HG02943 (cell line): ENCODE measurements around the gene STEAP3.

Experiments
- ATAC-seq: cut with Tn5 transposase; IDR thresholded peaks from one replicate; pipeline ENCODE4 v1.9.1; 2021; ENCODE audit warnings: mild to moderate bottlenecking, low read depth, moderate library complexity; ENCODE audit not compliant: unreplicated experiment

Gene STEAP3

DNA sequence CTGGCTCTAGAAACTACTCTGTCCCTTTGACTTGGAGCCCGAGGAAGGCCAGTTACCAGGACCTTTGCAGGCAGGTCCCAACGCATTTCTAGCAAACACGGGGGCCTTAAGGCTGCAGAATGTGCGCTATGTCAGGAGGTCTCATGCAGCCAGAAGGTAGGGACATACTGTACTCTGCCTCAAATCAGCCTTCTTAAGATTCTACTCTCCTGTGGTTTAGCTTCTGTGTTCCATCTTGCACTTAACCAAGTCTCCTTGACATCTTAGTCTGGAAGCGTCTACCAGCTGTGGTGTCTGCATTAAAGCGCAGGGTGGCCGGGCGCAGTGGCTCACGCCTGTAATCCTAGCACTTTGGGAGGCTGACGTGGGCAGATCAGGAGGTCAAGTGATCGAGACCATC, 65.5 kb downstream of the STEAP3 start:
- ATAC-seq: no peak

DNA sequence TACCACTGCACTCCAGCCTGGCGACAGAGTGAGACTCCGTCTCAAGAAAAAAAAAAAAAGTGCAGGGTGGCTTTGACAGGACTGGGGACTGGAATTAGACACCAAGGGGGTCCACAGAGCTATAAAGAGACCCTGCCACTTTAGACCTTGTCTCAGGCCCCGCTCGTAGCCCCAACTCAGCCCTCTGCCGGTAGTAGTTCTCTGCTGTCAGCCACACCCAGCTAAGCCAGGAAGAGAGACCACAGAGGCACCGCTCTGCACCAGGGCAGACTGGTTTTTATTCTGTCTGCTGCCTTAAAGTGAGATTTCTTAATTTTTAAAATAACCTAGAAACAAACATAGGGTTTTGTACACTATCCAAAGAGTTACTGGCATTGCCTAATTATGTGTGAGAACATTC, 66.0 kb downstream of the STEAP3 start:
- no peak for ATAC-seq

DNA sequence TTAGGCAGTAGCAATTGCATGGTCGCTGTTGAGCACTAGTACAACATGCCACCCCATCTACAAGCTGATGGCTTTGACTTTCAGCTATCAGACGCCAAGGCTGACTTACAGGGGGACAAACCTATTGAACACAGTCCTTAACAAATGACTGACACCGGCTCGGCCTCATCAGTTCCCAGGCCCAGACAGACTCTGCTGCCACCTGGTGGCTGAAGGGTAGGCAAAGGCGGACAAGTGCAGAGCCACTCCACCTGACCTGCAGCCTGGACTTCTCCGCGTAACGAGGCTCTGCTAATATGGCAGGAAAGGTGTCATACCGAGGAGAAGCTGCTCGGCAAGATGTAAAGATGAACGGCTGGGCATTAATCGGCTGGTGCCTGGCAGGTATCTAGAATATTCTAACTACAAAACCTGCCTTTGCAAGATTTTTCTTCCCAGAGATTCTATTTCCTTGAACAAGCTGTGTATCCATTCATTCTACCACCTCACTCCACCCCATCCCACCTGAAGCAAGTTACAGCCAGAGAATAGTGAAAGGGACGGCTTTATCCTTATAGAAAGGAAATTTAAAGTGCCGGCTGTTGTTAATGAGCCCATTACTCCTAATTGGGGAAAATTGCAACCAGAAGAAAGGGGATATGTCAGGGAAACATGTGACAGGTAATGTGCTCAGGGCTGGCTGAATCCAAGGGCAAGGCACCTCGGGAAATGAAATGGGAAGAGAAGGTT, 67.4 kb downstream of the STEAP3 start:
- ATAC-seq: no peak

DNA sequence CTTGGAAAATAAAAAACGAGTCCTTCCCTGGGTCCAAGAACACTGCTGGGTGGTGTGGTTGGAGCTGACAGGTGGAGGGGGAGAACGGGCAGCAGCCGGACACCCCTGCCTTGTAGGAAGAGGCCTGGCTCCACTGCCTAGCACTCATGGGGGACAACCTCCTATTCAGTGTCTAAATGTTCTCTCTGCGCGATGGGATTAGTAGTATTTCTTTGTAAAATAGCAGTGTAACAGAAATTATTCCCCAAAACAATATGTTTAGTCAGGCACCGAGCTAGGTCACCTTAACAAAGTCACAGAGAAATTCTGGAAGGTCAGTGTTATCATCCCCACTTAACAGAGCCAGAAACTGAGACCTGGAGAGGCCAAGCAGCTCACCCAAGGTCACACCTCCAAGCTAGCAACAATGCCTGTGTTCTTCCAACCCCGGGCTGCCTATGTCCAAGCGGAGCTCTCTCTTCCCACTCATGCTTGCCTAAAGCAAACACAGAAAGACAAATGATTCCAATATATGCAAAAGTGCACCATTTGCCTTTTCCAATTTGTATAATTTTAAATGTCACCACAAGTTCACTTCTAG, 68.0 kb downstream of the STEAP3 start:
- ATAC-seq: no peak

DNA sequence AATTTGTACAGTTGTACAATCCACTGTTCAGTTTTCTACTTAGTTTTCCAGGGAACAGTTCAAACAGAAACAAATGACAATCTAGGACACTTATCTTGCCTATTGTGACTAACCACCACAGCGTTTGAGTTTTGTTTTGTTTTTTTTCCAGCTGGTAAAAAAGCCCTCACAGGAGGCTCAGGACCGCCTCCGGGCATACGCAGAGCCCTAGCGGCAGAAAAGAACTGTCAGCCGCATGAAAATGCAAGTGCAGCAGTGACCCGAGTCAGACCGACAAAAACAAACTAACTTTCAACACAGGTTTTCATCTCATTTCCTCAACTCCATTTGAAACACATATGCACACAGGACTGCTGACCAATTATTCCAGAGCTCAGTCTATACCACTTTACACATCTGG, 68.6 kb downstream of the STEAP3 start:
- no peak for ATAC-seq

DNA sequence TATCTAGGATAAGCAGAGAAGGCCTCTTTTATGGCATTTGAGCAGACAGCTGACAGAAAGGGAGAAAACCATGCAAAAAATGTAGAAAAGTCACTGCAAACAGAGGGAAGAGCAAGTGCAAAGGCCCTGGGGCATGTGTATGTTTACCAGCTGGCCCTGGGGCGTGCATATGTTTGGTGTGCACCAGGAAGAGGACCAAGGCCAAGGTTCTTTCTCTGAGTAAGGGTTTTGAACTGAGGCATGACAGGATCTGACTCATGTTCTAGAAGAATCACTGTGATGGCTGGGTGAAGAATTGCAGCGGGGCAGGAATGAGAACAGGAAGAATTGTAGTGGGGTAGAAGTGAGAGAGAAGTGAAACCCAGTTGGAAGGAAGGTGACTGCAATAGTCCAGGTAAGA, 69.6 kb downstream of the STEAP3 start:
- ATAC-seq: no peak

DNA sequence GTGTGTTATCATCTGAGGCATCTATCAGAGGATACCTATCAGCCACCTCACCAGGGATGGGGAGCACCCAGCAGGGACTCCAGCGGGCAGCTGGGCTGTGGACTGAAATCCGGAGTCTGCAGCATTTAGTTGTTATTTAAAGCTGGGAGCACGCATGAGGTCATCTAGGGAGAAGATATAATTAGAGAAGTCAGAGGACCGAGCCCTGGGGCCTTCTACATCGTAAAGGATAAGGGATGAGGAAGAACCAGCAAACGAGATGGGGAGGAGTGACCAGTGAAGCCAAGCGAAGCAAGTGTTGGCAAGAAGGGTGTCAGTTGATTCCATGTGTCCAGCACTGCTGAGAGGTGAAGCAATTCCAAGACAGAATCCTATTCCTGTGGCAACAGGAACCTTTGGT, 70.3 kb downstream of the STEAP3 start:
- no peak for ATAC-seq

DNA sequence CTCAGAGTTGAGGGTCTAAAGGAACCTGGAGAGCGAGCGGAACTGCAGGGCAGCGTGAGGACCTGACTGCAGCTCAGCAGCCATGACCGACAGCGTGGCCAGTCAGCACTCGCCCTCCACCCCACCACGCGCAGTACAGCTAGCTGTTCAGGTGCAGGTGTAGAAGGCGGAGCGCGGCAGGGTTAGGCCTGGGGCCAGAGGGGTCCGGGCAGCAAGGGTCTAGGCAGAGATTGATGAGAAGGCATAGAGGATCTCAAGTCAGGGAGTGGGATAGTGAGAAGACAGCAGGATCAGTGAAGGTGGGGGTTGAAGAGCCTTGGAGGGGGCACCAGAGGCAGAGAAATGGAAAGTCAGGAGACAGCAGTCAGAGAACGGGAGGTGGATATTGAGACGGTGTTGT, 71.0 kb downstream of the STEAP3 start:
- no peak for ATAC-seq

DNA sequence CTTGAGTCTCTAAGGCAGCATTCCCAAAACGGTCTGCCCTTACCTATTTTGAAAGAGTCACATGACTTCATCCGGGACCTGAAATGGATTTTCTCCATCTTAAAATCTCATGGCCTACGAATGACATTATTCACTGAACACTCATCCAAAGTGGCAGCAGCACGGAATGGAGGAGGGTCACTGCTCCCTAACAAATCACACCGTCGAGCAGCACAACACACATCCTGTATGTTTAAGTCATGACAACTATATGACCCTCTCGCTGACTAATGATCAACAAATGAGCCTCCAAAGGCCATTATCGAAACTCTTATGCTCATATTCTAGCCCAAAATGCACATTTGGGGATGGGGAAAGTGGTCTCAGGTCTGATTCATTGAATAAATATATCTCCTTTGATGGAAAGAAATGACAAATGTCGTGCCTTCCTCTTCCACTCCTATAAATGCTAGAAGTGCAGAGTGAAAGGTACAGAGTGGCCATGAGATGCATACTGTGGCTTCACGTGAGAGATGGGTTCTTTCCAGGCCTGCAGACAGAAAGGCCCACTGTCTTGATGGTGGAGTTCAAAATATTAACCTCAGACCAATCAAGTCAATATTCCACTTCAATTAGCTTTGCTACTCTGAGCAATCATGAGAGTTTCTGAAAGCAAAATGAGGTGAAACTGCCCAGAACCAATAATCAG, 72.2 kb downstream of the STEAP3 start:
- ATAC-seq: no peak

DNA sequence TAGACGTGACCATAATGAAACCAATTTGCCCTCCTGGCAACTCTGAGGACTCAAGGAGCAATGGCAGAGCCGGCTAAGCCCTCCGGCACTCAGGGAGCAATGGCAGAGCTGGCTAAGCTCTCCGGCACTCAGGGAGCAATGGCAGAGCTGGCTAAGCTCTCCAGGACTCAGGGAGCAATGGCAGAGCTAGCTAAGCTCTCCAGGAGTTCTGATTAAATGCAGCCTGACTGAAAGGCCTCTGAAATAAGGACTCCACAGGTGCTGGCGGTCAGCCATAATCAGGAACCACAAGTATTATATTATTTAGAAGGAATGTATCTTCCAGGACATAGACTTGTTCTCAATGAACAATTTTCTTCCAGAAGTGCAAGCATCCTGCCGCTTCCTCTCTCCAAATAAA, 77.8 kb downstream of the STEAP3 start:
- ATAC-seq: no peak

DNA sequence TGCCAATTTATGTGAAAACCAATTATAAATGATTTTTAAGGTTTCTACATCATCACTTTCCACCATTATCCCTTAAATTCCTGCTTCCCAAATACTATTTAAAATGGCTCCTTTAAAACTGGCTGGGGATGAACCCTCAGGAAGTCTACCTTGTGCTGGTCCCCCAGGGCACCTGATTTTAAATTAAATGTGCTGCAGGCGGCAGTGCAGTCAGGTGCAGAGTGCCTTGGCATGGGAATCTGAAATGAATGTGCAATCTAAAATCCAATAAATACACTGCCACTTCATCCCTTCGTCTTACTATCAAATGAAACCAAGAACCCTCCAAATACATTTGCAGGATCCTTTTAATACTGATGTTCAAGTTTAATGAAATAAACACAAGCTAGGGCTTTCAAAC, 81.2 kb downstream of the STEAP3 start:
- no peak for ATAC-seq

DNA sequence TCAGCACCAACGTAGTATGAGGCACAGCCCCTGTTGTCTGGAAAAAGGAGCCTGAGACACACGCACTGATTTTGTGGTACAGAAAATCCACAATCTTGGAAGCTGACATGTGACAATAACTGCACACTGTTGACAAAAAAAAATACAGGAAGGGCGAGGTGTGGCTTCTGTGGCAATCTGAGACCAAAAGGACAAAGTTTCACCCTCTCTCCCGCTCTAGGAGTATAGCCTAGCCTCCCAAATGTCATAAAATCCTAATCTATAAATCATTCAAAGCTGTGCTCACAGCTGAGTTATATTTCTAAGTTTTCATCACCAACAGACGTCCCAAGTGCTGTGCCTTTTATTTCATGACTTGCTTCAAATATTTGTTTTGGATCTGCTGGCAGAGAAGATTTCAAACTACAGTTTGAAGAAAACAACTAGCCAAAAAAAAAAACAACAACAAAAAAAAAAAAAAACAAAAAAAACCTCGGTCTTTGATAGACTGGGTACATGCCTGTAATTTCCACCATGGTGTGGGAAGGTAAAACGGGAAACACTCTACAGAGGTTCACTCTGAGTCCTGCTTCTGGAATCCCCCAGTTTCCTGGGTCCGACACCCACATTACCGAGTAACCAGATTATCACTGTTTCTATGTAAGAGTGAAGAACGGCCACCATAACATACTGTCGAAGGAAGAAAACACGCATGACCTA, 82.0 kb downstream of the STEAP3 start:
- ATAC-seq: no peak

DNA sequence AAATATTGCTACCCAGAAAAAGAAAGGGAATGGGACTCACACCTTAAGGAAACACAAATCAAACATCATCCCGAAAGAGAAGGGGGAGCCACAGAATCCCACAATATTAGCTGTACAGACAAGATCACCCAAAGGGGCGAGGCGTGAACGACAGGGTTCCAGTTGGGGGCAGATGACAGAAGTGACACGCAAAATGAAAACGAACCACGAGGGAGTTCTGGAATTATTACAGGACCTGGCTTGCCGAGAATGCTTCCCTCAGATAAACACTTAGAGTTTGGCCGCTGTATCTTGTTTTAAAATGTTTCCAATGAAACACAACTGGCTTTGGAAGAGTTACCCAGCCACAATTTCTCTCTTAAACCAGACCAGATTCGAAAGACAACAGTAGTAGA, 82.6 kb downstream of the STEAP3 start:
- no peak for ATAC-seq

DNA sequence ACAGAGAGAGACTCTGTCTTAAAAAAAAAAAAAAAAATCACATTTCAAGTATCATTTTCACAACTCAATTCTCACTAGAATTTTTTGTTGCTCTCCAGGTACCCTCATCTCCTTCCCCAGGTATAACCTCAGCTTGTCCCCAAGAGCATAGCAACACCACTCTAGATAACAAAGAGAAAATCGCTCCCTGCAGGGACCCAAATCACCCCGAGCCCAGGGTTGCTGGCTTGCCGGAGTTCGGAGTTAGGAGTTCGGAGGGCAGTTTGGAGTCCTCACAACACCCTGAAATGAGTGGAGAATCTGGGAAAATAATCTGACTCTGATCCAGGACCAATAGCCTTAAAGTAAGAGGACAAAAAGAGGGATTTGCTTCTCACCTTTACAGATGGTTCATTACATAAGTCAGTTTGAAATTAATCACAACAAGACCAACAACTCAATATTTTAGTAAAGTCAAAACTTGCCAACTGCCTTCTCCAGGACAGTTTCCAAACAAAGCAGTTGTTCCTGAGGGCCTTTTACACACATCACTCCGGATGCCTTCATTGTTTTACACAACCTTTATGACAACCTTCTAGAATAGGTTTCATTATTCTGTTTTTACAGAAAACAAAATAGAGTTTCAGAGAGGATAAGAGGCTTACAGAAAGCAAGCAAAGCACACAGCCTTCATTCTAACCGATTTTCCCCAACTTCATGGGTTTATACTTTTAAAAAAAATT, 83.9 kb downstream of the STEAP3 start:
- ATAC-seq: no peak

DNA sequence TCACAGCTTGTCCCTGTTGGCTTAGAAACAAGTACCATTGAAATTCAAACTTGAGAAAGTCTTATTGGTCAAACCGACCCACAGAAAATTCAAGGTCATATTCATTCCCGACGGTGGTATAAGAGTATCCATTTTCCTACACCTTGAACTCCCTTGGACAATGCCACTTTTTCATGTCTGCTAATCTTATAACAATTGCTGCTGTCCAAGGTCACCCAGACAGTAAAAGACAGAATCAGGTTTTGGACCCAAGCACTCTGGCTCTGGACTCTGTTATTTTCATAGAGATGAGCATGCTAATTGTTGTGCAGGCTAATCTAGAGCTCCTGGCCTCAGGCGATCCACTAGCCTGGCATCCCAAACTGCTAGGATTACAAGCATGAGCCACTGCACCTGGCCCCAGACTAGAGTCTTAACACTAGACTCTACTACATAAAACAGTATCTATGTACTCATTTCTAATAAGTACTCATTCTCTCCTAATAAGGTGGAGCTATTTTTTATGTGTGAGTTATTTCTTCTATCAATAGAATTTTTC, 85.2 kb downstream of the STEAP3 start:
- no peak for ATAC-seq

DNA sequence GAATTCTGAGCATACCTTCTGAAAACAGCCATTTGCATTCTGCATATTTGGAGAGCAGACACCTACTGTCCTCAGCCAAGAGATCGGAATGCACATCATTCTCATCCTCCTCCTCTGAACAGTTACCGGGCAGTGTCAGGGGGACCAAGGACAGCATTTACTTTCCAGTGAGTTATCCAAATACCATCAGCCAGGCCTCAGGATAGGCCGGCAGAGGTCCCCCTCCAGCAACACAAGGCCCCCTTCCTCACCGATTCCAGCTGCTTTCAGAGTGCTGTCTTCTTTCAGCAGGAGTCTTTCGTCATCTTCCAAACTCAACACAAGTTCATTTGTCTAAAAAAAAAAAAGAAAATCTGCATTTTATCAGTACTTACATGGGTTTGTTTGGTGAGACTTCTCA, 87.7 kb downstream of the STEAP3 start:
- no peak for ATAC-seq

DNA sequence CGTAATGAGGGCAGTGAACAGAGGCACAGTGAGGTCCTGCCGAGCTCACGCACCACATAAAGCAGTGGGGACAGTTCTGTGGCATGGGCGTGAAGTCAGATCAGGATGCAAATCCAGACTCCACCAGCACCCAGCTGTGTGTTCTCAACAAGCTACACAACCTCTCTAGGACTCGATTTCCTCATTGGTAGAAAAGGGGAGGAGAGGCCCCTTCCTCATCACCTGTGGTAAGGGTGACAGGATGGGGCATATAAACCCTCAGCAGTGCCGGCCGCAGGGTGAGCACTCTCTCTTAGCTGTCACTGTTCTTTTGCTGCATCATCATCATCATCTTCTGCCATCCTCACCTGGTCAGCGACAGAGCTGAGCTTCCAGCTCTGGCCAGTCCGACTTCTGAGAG, 88.2 kb downstream of the STEAP3 start:
- no peak for ATAC-seq
